GM21717 (cell line): ENCODE results near the gene NQO1.
"Not testable (repeated sequence)": the region's sequence is repeated elsewhere in the genome, so short reads cannot be mapped to it uniquely, and the experiment has no call there.

ENCODE experiments used
- ATAC-seq: cut with Tn5 transposase; IDR thresholded peaks from one replicate; pipeline ENCODE4 v1.9.1; 2021; ENCODE audit warnings: mild to moderate bottlenecking, moderate library complexity; ENCODE audit not compliant: unreplicated experiment

NQO1 gene

DNA sequence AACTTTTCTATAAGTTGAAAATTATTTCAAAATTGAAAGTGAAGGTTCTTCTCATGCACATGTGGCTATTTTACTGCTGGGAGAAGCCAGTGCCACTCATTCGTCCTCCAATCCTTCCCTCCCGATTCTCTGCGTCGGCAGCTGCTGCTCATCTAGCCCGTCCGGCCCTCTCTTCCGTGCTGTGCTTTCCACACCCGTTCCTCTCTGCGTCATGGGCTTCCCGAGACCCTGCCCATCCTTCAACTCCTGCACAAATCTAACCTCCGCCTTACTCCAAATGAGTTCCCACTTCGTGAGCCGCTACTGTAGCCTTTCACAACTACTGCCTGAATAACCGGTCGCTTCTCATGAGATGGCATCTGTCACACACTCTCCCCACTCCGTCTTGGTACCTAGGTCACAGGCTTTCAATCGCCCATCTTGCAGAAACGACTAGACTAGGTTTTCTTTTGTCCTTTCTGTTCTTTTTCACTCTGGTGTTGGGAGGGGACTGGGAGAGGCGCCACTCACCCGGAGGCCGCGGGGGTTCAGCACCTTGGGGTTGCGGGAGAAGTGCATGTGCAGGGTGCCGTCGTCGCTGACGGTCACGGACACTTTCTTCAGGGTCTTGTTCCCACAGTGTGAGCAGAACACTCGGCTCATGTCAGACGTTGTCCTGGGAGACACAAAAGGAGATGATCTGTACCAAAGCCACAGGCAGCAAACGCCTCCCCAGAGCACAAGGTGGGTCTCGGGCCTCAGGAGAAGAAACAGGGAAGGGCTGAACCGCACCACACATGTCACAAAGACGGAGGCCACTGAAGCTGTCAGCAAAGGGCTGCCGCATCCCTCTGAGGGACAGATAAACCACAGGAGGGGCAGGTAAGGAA lies 18.2 kb upstream of the NQO1 start:
- no peak for ATAC-seq

DNA sequence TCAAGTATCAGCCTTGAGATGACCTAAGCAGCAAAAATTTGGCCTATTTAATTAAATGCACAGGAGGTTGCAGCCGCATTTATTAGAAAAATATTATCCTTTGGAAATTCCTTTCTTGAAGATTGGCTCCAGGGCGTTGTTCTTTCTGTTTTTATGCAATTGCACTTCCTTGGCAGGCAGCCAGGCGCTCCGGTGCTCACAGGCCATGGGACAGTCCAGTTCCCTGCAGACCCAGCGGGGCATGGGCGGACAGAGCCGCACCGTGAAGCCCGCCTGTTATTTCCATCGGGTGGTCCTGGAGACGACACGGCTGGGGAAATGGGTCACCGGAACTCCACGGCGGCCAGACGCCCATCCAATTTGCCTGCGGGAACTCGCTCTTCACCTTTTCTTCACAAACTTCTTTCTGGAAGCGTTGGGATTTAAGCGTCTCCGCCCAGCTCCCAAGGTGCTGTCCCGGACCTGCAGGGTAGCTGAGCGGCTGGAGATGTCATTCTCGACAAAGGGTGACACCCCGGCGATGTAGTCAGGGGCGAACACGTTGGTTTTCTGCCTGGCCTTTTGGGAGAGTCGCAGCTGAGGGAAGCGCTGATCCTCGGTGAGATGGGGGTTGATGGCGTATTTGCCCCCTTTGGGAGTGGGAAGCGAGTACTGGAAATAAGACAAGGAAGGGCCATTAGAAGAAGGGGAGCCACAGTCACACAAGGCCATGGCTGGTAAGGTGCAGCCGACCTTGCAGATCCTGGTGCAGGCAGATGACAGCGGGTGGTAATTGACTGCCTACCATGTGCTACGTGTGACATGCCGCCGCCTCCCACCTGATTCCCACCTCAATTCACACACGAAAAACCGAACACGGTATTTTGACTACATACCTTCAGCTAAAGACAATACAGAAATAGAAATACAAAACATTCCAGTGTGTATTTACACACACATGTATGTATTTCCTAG lies 15.9 kb upstream of the NQO1 start:
- ATAC-seq = no peak

- no peak for ATAC-seq
Observed at GRCh38 chr16:69741519-69741918, 15.2 kb upstream of the NQO1 start.

GRCh38 chr16:69732101-69732500 lies 5.7 kb upstream of the NQO1 start:
- no peak for ATAC-seq

DNA sequence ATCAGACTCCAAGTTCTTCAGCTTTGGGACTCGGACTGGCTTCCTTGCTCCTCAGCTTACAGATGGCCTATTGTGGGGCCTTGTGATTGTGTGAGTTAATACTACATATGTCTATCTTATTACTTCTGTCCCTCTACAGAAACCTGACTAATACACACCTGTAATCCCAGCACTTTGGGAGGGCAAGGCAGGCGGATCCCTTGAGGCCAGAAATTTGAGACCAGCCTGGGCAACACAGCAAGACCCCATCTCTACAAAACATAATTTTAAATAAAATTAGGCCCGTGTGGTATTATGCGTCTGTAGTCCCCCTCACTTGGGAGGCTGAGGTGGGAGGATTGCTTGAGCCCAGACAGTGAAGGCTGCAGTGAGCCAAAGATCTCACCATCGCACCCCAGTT lies 4.9 kb upstream of the NQO1 start:
- not testable (repeated sequence) for ATAC-seq

DNA sequence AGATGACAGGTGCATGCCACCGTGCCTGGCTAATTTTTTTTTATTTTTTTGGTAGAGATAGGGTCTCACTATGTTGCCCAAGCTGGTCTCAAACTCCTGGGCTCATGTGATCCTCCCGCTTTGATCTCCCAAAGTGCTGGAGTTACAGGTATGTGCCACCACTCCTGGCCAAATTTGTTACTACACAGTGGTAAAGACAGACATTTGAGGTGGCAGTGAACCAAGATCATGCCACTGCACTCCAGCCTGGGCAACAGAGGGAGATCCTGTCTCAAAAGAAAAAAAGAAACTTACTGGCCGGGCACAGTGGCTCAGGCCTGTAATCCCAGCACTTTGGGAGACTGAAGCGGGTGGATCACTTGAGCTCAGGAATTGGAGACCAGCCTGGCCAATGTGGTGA lies 2.7 kb upstream of the NQO1 start:
- not testable (repeated sequence) for ATAC-seq

DNA sequence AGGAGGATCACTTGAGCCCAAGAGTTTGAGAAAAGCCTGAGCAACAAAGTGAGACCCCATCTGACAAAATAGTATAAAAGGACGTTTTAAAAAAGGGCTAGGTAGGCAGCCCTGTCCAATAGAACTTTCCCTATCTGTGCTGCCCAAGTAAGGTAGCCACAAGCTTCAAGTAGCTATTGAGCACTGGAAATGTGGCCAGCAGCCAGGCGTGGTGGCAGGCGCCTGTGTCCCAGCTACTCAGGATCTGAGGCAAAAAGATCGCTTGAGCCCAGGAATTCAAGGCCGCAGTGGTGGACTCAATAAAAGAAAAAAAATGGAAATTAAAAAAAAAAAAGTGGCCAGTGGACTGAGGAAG lies 1.5 kb upstream of the NQO1 start:
- no peak for ATAC-seq

DNA sequence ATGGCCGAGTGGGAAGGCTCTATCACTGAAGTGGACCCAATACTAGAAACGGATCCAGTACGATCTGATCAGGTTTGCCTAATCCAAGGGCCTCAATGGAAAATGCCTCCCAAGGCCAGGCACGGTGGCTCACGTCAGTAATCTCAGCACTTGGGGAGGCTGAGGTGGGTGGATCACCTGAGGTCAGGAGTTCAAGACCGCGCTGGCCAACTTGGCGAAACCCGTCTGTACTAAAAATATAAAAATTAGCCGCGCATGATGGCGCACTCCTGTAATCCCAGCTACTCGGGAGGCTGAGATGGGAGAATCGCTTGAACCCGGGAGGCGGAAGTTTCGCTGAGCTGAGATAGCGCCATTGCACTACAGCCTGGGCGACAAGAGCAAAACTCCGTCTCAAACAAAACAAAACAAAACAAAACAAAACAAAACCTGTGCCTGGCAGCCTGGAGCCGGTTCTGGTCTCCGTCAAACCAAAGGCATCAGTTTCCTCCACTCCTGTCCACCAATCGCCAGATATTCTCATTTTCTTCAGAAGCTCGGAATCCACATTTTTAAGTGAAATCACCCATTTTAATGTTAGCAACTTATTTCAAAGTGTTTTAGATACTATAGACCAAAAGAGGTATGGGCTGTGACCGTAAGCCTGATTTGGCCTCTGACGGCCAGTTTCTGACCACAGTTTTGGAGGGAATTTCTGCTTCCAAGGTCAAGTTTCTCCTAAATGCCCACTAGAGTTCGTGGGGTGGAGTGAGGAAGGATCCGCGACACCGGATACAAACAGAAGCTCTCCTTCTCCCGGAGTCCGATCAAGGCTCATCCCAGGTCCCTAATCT lies 664 bp downstream of the NQO1 start:
- no peak for ATAC-seq

- no peak for ATAC-seq
Observed at GRCh38 chr16:69724981-69725479, 1.3 kb downstream of the NQO1 start.

DNA sequence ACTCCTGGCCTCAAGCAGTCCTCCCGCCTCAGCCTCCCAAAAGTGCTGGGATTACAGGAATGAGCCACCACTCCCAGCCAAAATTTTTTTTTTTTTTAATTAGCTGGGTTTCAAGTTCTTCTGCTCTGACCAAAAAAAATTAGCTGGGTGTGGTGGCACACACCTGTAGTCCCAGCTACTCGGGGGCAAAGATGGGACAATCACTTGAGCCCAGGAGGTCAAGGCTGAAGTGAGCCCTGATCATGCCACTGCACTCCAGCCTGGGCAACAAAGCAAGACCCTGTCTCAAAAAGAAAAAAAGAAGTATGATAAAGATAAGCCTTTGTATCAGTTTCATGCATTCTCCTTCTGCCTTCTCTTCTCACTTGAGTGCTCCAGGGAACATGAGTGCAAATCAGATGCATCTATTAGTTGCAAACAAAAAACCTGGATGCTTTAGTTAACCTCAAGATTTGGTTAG lies 1.9 kb downstream of the NQO1 start:
- ATAC-seq = no peak

DNA sequence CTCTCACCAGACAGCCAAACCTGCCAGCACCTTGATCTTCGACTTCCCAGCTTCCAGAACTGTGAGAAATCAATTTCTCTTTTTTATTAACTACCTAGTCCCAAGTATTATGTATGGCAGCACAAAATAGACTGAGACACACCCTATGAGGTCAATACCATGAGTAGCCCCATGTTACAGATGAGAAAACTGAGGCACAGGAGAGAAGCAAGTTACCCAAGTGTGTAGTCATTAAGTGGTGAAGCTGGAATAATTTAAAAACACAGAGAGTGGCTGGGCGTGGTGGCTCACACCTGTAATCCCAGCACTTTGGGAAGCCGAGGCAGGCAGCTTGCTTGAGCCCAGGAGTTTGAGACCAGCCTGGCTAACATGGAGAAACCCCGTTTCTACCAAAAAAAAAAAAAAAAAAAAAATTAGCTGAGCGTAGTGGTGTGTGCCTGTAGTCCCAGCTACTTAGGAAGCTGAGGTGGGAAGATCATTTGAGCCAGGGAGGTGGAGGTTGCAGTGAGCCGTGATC lies 4.9 kb downstream of the NQO1 start:
- ATAC-seq = no peak

DNA sequence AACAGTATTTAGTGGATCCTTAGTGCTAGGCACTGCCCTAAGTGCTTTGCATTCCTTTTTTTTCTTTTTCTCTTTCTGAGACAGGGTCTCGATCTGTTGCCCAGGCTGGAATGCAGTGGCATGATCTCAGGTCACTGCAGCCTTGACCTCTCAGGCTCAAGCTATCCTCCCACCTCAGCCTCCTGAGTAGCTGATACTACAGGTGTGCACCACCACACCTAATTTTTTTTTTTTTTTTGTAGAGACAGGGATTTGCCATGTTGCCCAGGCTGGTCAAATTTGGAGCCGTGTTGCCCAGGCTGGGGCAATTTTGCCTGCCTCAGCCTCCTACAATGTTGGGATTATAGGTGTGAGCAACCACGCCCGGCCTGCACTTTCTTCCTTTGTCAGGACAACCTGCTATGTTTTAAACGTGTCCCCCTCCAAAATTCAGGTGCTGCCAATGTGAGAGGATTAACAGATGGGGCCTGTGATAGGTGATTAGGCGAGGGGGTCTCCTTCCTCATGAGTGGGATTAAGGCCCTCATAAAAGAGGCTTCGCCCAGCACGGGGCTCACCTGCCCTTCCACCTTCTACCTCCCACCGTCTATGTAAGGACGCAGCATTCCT lies 5.4 kb downstream of the NQO1 start:
- no peak for ATAC-seq

GRCh38 chr16:69718111-69718764 lies 8.1 kb downstream of the NQO1 start:
- ATAC-seq = no peak

GRCh38 chr16:69717066-69717465 lies 9.3 kb downstream of the NQO1 start:
- ATAC-seq = no peak

GRCh38 chr16:69712914-69713581 lies 13.3 kb downstream of the NQO1 start:
- ATAC-seq = no peak

GRCh38 chr16:69712277-69712676 lies 14.1 kb downstream of the NQO1 start:
- ATAC-seq = no peak

DNA sequence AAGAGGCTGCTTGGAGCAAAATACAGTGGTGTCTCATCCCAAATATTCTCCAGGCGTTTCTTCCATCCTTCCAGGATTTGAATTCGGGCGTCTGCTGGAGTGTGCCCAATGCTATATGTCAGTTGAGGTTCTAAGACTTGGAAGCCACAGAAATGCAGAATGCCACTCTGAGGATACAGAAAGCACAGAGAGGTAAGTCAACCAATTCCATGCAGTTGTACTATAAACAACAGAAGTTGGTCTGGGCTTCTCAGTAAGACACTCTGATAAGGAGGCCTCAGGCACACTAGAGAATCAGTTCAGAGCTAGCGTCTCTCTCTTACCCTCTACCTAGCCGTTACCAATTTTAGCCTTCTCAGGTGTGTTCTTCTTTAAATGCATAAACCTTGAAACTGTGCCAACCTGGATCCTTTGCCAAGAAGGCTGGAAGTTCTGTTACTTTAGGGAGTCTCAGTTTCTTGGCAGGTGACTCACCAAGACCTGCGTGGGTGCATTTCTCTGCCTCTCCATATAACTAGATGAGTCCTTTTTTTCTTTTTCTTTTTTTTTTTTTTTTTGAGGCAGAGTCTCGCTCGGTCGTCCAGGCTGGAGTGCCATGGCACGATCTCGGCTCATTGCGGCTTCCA lies 15.1 kb downstream of the NQO1 start:
- no peak for ATAC-seq

DNA sequence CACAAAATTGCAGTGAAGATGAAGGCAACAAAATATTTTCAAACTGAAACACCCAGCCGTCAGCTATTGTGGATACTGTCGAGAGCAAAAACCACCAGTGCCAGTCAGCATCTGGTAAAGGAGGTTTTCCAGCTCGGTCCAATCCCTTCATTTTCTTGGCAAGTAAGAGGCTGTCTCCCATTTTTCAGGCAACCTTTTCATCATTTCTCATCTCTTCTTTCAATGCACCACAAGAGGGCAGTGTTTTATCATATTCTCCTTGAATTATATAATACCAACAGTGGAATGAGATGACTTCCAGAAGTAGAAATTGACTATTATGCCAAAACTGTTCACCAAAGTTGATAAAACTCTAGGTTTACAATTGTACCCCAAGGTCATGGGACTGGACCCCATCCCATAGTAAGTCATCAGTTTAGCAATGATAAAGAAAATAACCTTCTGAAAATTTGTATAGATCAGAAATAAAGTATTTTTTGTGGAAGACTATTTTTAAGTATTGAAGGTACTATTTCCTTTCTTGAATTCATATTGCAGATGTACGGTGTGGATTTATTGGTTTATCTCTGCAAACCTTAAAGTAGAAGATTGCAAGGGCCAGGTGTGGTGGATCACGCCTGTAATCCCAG lies 16.8 kb downstream of the NQO1 start:
- ATAC-seq = no peak
